HepG2 (cell line): Measurements from ENCODE around the gene SH3D19.

Experiments
- IRF2 ChIP-seq: IDR thresholded peaks from 2 replicates; pipeline ENCODE4 v1.6.1; 2018; ENCODE audit warnings: missing genetic modification reagents, missing compliant biosample characterization
- KDM5B ChIP-seq: sonication (generic); formaldehyde crosslinking; IDR thresholded peaks from 2 replicates; pipeline ENCODE4 v1.4.0; 2020; ENCODE audit warnings: missing genetic modification reagents, mild to moderate bottlenecking, borderline replicate concordance
- PHB2 ChIP-seq: fragments of 450-650 bp; IDR thresholded peaks from 2 replicates; pipeline ENCODE4 v1.6.1; 2018; ENCODE audit not compliant: partially characterized antibody
- RBM39 ChIP-seq: fragments of 200-400 bp; formaldehyde crosslinking; IDR thresholded peaks from one replicate; pipeline ENCODE4 v1.6.1; 2018; ENCODE audit warnings: antibody characterized with exemption, mild to moderate bottlenecking, low read depth, low read length; ENCODE audit not compliant: poor library complexity, severe bottlenecking
- TOPORS ChIP-seq: sonication (generic); formaldehyde crosslinking; IDR thresholded peaks from 2 replicates; pipeline ENCODE4 v1.8.0; 2023; ENCODE audit warnings: mild to moderate bottlenecking, missing genetic modification reagents
- ZFP41 ChIP-seq: sonication (generic); formaldehyde crosslinking; IDR thresholded peaks from 2 replicates; pipeline ENCODE4 v1.4.0; 2020; ENCODE audit warnings: mild to moderate bottlenecking, missing genetic modification reagents, borderline replicate concordance

- TF ChIP-seq IRF2 (CRISPR knock-in tag) (no peak), RBM39 (no peak), TOPORS (CRISPR knock-in tag) (no peak), ZFP41 (CRISPR knock-in tag) (no peak), KDM5B (CRISPR knock-in tag) (no peak), PHB2 (no peak)
Measured at GRCh38 chr4:151176685-151177084, 148.7 kb downstream of the SH3D19 start.
